Peyer's patch (tissue), 4 donors: ENCODE data around the gene SLMAP. TPM values are rescaled to one million over a fixed set of nuclear protein-coding genes. Genes with fewer than 3 reads are reported as not detected.
A peak's percentile ranks its signal among the peaks of the same experiment; 100 is the strongest.

Experiments used
- DNase-seq, 3 donors: peaks; one replicate each; pipeline ENCODE4 v3.0.0-alpha.2; 2017 to 2019
- H3K27ac ChIP-seq, 4 donors: fragments of 200-600 bp; sonication (generic); one replicate each; pipeline ENCODE4 v1.5.1; 2016 to 2019
- H3K27me3 ChIP-seq, 2 donors: fragments of 200-600 bp; sonication (generic); one replicate each; pipeline ENCODE4 v1.5.1; 2019
- H3K36me3 ChIP-seq, 3 donors: fragments of 200-600 bp; sonication (generic); one replicate each; pipeline ENCODE4 v1.5.1; 2016 to 2019
- H3K4me1 ChIP-seq, 4 donors: fragments of 200-600 bp; sonication (generic); one replicate each; pipeline ENCODE4 v1.5.1; 2016 to 2019
- H3K4me3 ChIP-seq, 4 donors: fragments of 200-600 bp; sonication (generic); 1 replicate in 3 of 4; 2 replicates in 1 of 4; pipeline ENCODE4 v1.5.1; 2016 to 2019; ENCODE audit warnings: mild to moderate bottlenecking in 1 of 4
- H3K9me3 ChIP-seq, 4 donors: fragments of 200-600 bp; sonication (generic); one replicate each; pipeline ENCODE4 v1.5.1; 2016 to 2019; ENCODE audit warnings: mild to moderate bottlenecking in 1 of 4
- POLR2A ChIP-seq, 2 donors: fragments of 450-650 bp; IDR thresholded peaks; one replicate each; pipeline ENCODE4 v1.5.1; 2017; ENCODE audit warnings: antibody characterized with exemption in 2 of 2, mild to moderate bottlenecking in 2 of 2, moderate library complexity in 2 of 2
- total RNA-seq, 4 donors: library from RNA; depleted of rRNA; stranded (reverse); fragments of >200 nt; gene quantifications; one replicate each; pipeline ENCODE4 v1.1.0, GENCODE V29; 2016
- TF ChIP-seq, protein P1 (sequence below), 6 experiments: fragments of 450-650 bp in 4 of 6; fragments of 200-600 bp in 2 of 6; sonication (generic) in 1 of 6; IDR thresholded peaks; one replicate each; pipeline ENCODE4 v1.5.1; 2017 to 2019; ENCODE audit warnings: antibody characterized with exemption in 6 of 6, mild to moderate bottlenecking in 3 of 6, moderate library complexity in 1 of 6

SLMAP gene
- total RNA-seq, 4 donors from 2014 or later, result 80.8 to 215 (median 94.4) TPM

DNA sequence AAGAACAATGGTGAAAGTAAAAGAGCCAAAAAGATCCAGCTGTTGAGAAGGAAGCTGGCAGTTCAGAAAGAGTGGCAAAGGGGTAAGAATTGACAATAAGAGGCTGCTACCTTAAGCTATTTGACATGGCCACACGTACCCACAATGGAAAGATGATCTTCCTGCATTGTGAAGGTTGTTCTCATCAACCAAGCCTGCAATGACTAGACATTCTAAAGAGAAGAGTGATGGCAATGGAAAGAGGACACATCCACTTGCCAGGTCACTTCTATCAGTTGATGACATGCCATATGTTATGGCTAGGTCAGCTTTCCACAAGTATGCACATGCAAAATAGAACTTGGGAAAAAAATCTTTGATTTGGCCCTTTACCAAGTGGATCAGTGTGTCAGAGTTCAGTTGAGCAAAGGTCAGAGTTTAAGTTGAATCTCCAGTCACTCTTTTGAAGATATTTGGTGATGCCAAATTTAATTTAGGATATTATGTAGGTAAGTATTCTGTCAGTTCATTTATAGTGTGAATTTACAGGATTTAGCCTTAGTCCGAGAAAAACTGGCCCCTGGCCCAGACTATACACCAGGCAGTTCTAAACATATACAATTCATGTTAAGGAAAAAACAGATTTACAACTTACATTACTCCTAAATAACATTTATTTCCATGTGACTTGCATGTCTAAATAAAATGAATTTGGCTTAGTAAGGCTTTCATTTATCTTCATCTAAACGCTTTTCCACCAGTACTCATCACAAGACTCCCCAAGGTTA, 147.2 kb downstream of the SLMAP start:
- Histone ChIP-seq H3K27ac (no peak overlapping the region), H3K9me3 (no peaks in the 10 kb centered on the region), H3K4me3 (no peak overlapping the region), H3K4me1 (no peaks in the 10 kb centered on the region), H3K27me3 (no peaks in the 10 kb centered on the region), H3K36me3 (peaks cover 0 to 21% (median 0%) of the 10 kb centered on the region in 3 donors)
- DNase-seq, result no peak
- no peak for TF ChIP-seq POLR2A (IDR thresholded peaks at IDR 0.05)
- TF ChIP-seq, protein P1, sequence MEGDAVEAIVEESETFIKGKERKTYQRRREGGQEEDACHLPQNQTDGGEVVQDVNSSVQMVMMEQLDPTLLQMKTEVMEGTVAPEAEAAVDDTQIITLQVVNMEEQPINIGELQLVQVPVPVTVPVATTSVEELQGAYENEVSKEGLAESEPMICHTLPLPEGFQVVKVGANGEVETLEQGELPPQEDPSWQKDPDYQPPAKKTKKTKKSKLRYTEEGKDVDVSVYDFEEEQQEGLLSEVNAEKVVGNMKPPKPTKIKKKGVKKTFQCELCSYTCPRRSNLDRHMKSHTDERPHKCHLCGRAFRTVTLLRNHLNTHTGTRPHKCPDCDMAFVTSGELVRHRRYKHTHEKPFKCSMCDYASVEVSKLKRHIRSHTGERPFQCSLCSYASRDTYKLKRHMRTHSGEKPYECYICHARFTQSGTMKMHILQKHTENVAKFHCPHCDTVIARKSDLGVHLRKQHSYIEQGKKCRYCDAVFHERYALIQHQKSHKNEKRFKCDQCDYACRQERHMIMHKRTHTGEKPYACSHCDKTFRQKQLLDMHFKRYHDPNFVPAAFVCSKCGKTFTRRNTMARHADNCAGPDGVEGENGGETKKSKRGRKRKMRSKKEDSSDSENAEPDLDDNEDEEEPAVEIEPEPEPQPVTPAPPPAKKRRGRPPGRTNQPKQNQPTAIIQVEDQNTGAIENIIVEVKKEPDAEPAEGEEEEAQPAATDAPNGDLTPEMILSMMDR (IDR thresholded peaks at IDR 0.05), result no peak

DNA sequence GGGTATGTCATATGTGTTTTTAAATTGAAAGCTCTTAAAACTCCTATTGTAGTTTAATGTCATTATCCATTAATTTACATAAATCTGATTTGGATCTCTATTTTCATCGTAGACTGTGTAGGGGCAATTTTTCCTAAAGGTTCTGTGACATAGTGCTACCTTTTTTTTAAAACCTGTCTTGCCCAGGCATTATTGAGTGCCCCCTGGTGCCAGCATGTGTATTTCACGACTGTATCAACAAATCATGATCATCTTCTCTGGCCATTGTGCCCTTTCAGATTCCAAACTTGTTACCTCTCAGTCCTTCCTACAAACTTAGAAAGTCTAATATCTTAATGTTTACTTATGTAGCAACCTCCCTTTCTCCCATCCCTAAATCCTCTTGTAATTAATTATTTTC, 154.9 kb downstream of the SLMAP start:
- no peak overlapping the region for H3K27ac ChIP-seq
- TF ChIP-seq, protein P1 (IDR thresholded peaks at IDR 0.05), result peak in 2 of 6 experiments; percentile 7 to 31
- TF ChIP-seq POLR2A (IDR thresholded peaks at IDR 0.05), result no peak
- H3K9me3 ChIP-seq, result no peaks in the 10 kb centered on the region
- H3K27me3 ChIP-seq, result no peaks in the 10 kb centered on the region
- DNase-seq, result no peak
- no peaks in the 10 kb centered on the region for H3K4me1 ChIP-seq
- H3K36me3 ChIP-seq, result peaks cover 0 to 69% (median 0%) of the 10 kb centered on the region in 3 donors
- H3K4me3 ChIP-seq, result no peak overlapping the region

DNA sequence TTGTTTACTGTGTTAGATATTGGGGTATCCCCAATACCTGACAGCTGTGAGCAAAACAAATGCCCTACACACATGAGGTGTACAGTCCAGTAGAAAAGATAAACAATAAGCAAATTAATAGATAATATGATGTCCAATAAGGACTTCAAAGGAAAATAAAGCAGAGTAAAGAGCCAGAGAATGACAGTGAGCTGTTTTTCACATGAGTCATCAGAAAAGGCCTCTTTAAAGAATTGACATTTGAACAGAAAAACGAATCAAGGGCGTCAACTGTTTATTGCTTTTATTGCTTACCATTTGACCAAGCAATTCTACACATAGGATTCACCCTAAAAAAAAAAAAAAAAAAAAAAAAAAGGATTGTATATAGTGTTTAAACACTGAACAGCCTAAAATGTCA, 155.5 kb downstream of the SLMAP start:
- Histone ChIP-seq H3K27me3 (no peaks in the 10 kb centered on the region), H3K36me3 (peaks cover 0 to 74% (median 0%) of the 10 kb centered on the region in 3 donors), H3K4me3 (no peak overlapping the region), H3K4me1 (no peaks in the 10 kb centered on the region), H3K27ac (no peak overlapping the region), H3K9me3 (no peaks in the 10 kb centered on the region)
- no peak for DNase-seq
- TF ChIP-seq POLR2A (IDR thresholded peaks at IDR 0.05), result no peak
- TF ChIP-seq, protein P1 (IDR thresholded peaks at IDR 0.05), result no peak

DNA sequence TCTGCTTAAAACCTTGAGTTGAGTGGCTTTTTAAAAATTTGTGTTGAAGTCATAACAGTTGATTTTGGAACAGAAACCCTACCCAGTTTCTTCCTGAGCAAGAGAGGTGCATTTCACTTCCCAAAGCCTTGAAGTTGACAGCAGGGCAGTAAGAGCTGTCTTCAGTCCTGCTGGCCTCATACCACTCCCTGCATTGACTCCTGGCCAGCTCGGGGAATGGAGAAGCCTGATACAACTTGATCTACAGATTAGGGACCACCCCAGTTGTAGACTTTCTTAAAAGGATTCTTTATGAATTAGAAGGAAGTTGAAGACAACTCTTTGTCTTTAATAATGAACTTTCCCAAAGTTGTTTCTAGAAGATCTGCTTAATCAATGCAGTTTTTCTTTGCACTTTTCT, 161.5 kb downstream of the SLMAP start:
- TF ChIP-seq, protein P1 (IDR thresholded peaks at IDR 0.05), result no peak
- TF ChIP-seq POLR2A (IDR thresholded peaks at IDR 0.05), result no peak
- no peaks in the 10 kb centered on the region for H3K27me3 ChIP-seq
- no peak overlapping the region for H3K4me3 ChIP-seq
- H3K36me3 ChIP-seq, result peaks cover 0 to 60% (median 0%) of the 10 kb centered on the region in 3 donors
- no peaks in the 10 kb centered on the region for H3K9me3 ChIP-seq
- no peak for DNase-seq
- peaks cover 0 to 3% (median 0%) of the 10 kb centered on the region in 4 donors for H3K4me1 ChIP-seq
- no peak overlapping the region for H3K27ac ChIP-seq

DNA sequence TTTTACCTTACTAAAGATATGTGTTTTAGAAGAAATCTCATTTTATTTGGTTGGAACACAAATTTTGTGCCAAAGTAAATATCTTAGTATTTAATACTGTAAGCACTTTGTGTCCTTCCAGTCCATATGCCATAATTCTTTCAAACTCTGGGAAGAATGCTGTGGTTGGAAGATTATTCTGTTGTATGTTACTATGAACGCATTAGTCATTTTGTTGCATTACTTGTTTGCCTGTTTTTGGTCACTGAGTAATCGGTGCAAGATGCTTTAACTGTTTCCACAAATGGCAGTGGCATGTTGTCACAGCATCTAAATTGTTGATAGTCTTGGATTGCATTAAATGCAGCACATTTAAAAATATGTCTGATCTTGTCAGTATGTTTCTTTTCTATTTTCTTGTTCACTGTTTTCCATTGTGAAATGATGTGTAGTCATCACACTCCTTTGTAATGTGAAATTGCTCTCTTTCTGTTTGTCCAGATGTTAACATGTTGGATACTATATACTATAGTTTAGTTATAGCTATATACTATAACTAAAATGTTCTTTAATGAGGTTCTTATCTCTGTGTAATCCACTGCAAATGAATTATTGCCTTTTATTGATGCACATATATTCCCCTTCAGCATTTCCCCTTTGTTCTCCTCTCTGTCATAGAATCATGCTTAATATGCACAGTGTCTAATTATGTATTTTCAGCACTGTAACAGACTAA, 162.2 kb downstream of the SLMAP start:
- TF ChIP-seq, protein P1 (IDR thresholded peaks at IDR 0.05), result no peak
- no peak for TF ChIP-seq POLR2A (IDR thresholded peaks at IDR 0.05)
- H3K4me3 ChIP-seq, result no peak overlapping the region
- DNase-seq, result no peak
- H3K36me3 ChIP-seq, result peaks cover 0 to 61% (median 0%) of the 10 kb centered on the region in 3 donors
- H3K27ac ChIP-seq, result no peak overlapping the region
- no peaks in the 10 kb centered on the region for H3K27me3 ChIP-seq
- H3K4me1 ChIP-seq, result peaks cover 0 to 3% (median 0%) of the 10 kb centered on the region in 4 donors
- no peaks in the 10 kb centered on the region for H3K9me3 ChIP-seq
